Parathyroid adenoma (tissue), 2 donors: Measurements from ENCODE around the gene USP36.

Source experiments
- H2AFZ ChIP-seq: fragments of 300-600 bp; sonication (generic); one replicate; pipeline ENCODE4 v1.7.0; 2017; ENCODE audit warnings: antibody characterized with exemption, mild to moderate bottlenecking
- H3K27ac ChIP-seq: fragments of 300-600 bp; sonication (generic); one replicate; pipeline ENCODE4 v1.7.0; 2017
- H3K27me3 ChIP-seq: fragments of 300-600 bp; sonication (generic); one replicate; pipeline ENCODE4 v1.7.0; 2017; ENCODE audit warnings: low read length; ENCODE audit not compliant: control insufficient read depth, insufficient read depth
- H3K36me3 ChIP-seq: fragments of 300-600 bp; sonication (generic); one replicate; pipeline ENCODE4 v1.7.0; 2017; ENCODE audit warnings: low read length; ENCODE audit not compliant: control insufficient read depth, insufficient read depth
- H3K4me1 ChIP-seq: fragments of 300-600 bp; sonication (generic); one replicate; pipeline ENCODE4 v1.7.0; 2017; ENCODE audit warnings: control low read depth
- H3K4me2 ChIP-seq: fragments of 300-600 bp; sonication (generic); one replicate; pipeline ENCODE4 v1.7.0; 2017; ENCODE audit warnings: low read length
- H3K4me3 ChIP-seq: fragments of 300-600 bp; sonication (generic); one replicate; pipeline ENCODE4 v1.7.0; 2017; ENCODE audit warnings: low read depth, low read length
- H3K79me2 ChIP-seq: fragments of 300-600 bp; sonication (generic); one replicate; pipeline ENCODE4 v1.7.0; 2017; ENCODE audit warnings: control low read depth
- H3K9ac ChIP-seq: fragments of 300-600 bp; sonication (generic); one replicate; pipeline ENCODE4 v1.7.0; 2017; ENCODE audit warnings: mild to moderate bottlenecking
- H3K9me3 ChIP-seq: fragments of 300-600 bp; sonication (generic); one replicate; pipeline ENCODE4 v1.7.0; 2017; ENCODE audit warnings: low read length; ENCODE audit not compliant: control insufficient read depth
- CTCF ChIP-seq: fragments of 300-600 bp; sonication (generic); IDR thresholded peaks from one replicate; pipeline ENCODE4 v1.7.0; 2017; ENCODE audit warnings: antibody characterized with exemption, mild to moderate bottlenecking
- donor health status: primary hyperparathyroidism.

The USP36 gene

DNA sequence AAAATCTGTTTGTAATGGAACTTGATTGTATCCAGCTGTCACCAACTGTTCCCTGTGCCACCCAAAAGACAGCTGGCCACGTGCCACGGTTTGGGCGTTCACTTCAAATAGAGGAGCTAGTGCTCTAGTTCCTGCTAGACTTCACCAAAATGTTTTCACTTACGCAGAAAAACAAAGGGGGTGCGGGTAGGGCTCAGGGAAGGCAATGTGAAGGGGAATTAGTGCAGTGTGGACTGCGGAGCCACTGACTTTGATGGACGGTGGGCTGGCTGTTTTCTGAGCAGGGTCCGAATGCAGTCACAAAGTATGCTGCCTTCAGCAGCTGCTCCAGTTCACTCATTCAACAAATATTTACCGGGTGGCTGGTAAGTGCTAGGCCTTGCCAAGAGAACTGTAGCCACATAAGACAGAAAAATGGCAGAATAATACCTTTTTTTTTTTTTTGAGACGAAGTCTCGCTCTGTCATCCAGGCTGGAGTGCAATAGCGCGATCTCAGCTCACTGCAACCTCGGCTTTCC is 50.9 kb downstream of the USP36 start:
- no peak overlapping the region for H3K9ac ChIP-seq

GRCh38 chr17:78789149-78789662 is 51.4 kb downstream of the USP36 start:
- H3K36me3 ChIP-seq: no peaks in the 10 kb centered on the region
- no peak for TF ChIP-seq CTCF
- H2AFZ ChIP-seq: no peak overlapping the region
- no peaks in the 10 kb centered on the region for H3K9me3 ChIP-seq
- H3K27ac ChIP-seq: no peak overlapping the region
- H3K4me2 ChIP-seq: no peak overlapping the region
- H3K4me3 ChIP-seq: no peak overlapping the region
- H3K27me3 ChIP-seq: no peaks in the 10 kb centered on the region
- H3K79me2 ChIP-seq: no peaks in the 10 kb centered on the region
- no peaks in the 10 kb centered on the region for H3K4me1 ChIP-seq
- H3K9ac ChIP-seq: no peak overlapping the region

More for the DNA sequence above, 50.9 kb downstream of the USP36 start:
- H2AFZ ChIP-seq: no peak overlapping the region
- no peak overlapping the region for H3K4me3 ChIP-seq
- no peaks in the 10 kb centered on the region for H3K4me1 ChIP-seq
- H3K36me3 ChIP-seq: no peaks in the 10 kb centered on the region
- H3K79me2 ChIP-seq: no peaks in the 10 kb centered on the region
- H3K9me3 ChIP-seq: no peaks in the 10 kb centered on the region
- no peak overlapping the region for H3K27ac ChIP-seq
- TF ChIP-seq CTCF: no peak
- H3K4me2 ChIP-seq: no peak overlapping the region
- H3K27me3 ChIP-seq: no peaks in the 10 kb centered on the region

- Histone ChIP-seq H2AFZ (no peak overlapping the region), H3K9ac (no peak overlapping the region), H3K9me3 (no peaks in the 10 kb centered on the region), H3K4me2 (no peak overlapping the region), H3K4me1 (peaks cover 3% of the 10 kb centered on the region), H3K27ac (no peak overlapping the region), H3K27me3 (no peaks in the 10 kb centered on the region), H3K4me3 (no peak overlapping the region), H3K79me2 (no peaks in the 10 kb centered on the region), H3K36me3 (no peaks in the 10 kb centered on the region)
- no peak for TF ChIP-seq CTCF
These were observed 52.2 kb downstream of the USP36 start for GRCh38 chr17:78788451-78788850.

DNA sequence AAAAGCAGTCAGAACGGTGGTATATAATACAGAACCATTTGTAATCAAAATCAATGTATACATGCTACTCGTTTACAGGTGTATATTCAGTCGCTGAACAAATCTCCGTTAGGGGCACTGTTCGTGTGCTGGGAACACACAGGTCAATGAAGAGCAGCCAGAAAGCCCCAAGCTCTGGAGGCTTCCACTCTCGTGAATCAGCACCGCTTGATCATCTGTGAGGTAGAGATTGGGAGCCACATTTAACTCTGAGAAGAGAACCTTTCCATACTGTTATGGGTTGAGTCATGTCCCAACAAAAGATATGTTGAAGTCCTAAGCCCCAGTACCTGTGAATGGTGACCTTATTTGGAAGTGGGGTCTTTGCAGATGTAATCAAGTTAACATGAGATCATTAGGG is 53.2 kb downstream of the USP36 start:
- no peak overlapping the region for H3K9ac ChIP-seq
- H2AFZ ChIP-seq: no peak overlapping the region
- H3K4me1 ChIP-seq: peaks cover 9% of the 10 kb centered on the region
- H3K79me2 ChIP-seq: no peaks in the 10 kb centered on the region
- H3K27me3 ChIP-seq: no peaks in the 10 kb centered on the region
- TF ChIP-seq CTCF: no peak
- no peaks in the 10 kb centered on the region for H3K36me3 ChIP-seq
- no peak overlapping the region for H3K4me2 ChIP-seq
- no peak overlapping the region for H3K4me3 ChIP-seq
- no peak overlapping the region for H3K27ac ChIP-seq
- no peaks in the 10 kb centered on the region for H3K9me3 ChIP-seq

DNA sequence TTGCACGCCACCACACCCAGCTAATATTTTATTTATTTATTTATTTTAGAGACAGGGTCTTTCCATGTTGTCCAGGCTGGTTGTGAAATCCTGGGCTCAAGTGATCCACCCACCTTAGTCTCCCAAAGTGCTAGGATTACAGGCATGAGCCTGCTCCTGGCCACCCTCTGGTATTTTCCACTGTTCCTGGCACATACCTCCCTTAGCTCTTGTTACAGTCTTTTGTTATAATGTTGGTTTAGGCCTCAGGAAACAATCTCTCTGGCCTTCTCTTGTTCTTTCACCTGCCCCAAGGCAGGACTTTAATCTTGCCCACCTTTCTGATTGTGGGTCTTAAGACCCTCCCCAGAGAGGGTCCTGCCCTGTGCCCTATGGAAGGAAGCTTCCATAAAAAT is 55.0 kb downstream of the USP36 start:
- no peaks in the 10 kb centered on the region for H3K9me3 ChIP-seq
- H2AFZ ChIP-seq: no peak overlapping the region
- peaks cover 9% of the 10 kb centered on the region for H3K4me1 ChIP-seq
- no peak overlapping the region for H3K4me2 ChIP-seq
- H3K27ac ChIP-seq: no peak overlapping the region
- no peak overlapping the region for H3K9ac ChIP-seq
- H3K4me3 ChIP-seq: no peak overlapping the region
- H3K36me3 ChIP-seq: no peaks in the 10 kb centered on the region
- no peak for TF ChIP-seq CTCF
- H3K79me2 ChIP-seq: no peaks in the 10 kb centered on the region
- no peaks in the 10 kb centered on the region for H3K27me3 ChIP-seq
